HEK293 (cell line): Measurements from ENCODE around the gene CLCN3.

Experiments
- CTCF ChIA-PET: fragments of 350-600 bp; formaldehyde crosslinking; extraction: SDS; loops from one replicate; lab custom pipeline; 2021; ENCODE audit warnings: antibody characterized with exemption; lab: Yijun Ruan, JAX
- POLR2A ChIA-PET: fragments of 300-600 bp; formaldehyde crosslinking; extraction: SDS; loops from one replicate; lab custom pipeline; 2020; ENCODE audit warnings: antibody characterized with exemption, inconsistent platforms; lab: Yijun Ruan, JAX
- H3K27ac ChIP-seq: fragments of 200-500 bp; sonication (Bioruptor generic); 2 replicates; pipeline ENCODE4 v1.5.1; 2014; ENCODE audit warnings: low read depth, low read length, control low read depth, inconsistent platforms; ENCODE audit errors: extremely low read depth
- H3K36me3 ChIP-seq, 2 experiments: fragments of 200-500 bp in 1 of 2; sonication (Bioruptor generic) in 1 of 2; 1 replicate in 1 of 2; 2 replicates in 1 of 2; pipeline ENCODE4 v1.5.1; 2014 to 2017; ENCODE audit warnings: inconsistent platforms in 2 of 2, low read length in 2 of 2; ENCODE audit not compliant: control insufficient read depth in 2 of 2, insufficient read depth in 1 of 2
- H3K4me1 ChIP-seq: fragments of 200-500 bp; sonication (Bioruptor generic); 2 replicates; pipeline ENCODE4 v1.5.1; 2014; ENCODE audit warnings: mild to moderate bottlenecking, low read length, inconsistent platforms; ENCODE audit not compliant: control insufficient read depth, insufficient read depth
- H3K4me3 ChIP-seq: 2 replicates; pipeline ENCODE4 v1.5.1; 2011; ENCODE audit warnings: low read depth, mild to moderate bottlenecking, control low read depth, low read length, moderate library complexity
- H3K9me3 ChIP-seq: fragments of 200-500 bp; sonication (Bioruptor generic); 2 replicates; pipeline ENCODE4 v1.5.1; 2014; ENCODE audit warnings: low read depth, low read length, inconsistent platforms; ENCODE audit not compliant: control insufficient read depth, insufficient read depth
- GLIS1 ChIP-seq: fragments of 450-650 bp; formaldehyde crosslinking; IDR thresholded peaks from 2 replicates; pipeline ENCODE4 v1.5.1; 2016; ENCODE audit warnings: missing biosample characterization, missing genetic modification characterization
- GLIS2 ChIP-seq: fragments of 450-650 bp; formaldehyde crosslinking; IDR thresholded peaks from 2 replicates; pipeline ENCODE4 v1.5.1; 2016; ENCODE audit warnings: missing biosample characterization, missing genetic modification characterization
- KLF1 ChIP-seq: fragments of 450-650 bp; formaldehyde crosslinking; IDR thresholded peaks from 2 replicates; pipeline ENCODE4 v1.5.1; 2016; ENCODE audit warnings: missing biosample characterization, missing genetic modification characterization
- SP2 ChIP-seq: fragments of 450-650 bp; formaldehyde crosslinking; IDR thresholded peaks from 2 replicates; pipeline ENCODE4 v1.5.1; 2016; ENCODE audit warnings: missing biosample characterization, missing genetic modification characterization
- SP3 ChIP-seq: fragments of 450-650 bp; formaldehyde crosslinking; IDR thresholded peaks from 2 replicates; pipeline ENCODE4 v1.5.1; 2016; ENCODE audit warnings: missing biosample characterization, missing genetic modification characterization
- ZBTB17 ChIP-seq: fragments of 450-650 bp; formaldehyde crosslinking; IDR thresholded peaks from 2 replicates; pipeline ENCODE4 v1.5.1; 2016; ENCODE audit warnings: missing biosample characterization, missing genetic modification characterization
- ZBTB7A ChIP-seq: fragments of 450-650 bp; formaldehyde crosslinking; IDR thresholded peaks from 2 replicates; pipeline ENCODE4 v1.5.1; 2016; ENCODE audit warnings: low read depth, missing biosample characterization, missing genetic modification characterization
- ZIC2 ChIP-seq: fragments of 450-650 bp; formaldehyde crosslinking; IDR thresholded peaks from 2 replicates; pipeline ENCODE4 v1.5.1; 2016; ENCODE audit warnings: missing biosample characterization, missing genetic modification characterization
- ZNF274 ChIP-seq, 2 experiments: fragments of 200-500 bp in 1 of 2; fragments of 450-650 bp in 1 of 2; sonication (Bioruptor generic) in 1 of 2; formaldehyde crosslinking in 1 of 2; IDR thresholded peaks; 2 replicates each; pipeline versions ENCODE4 v1.5.1 to v1.6.1; 2014 to 2016; ENCODE audit warnings: borderline replicate concordance in 1 of 2, inconsistent platforms in 1 of 2, low read length in 1 of 2, missing biosample characterization in 1 of 2, missing genetic modification characterization in 1 of 2
- ZNF341 ChIP-seq: fragments of 450-650 bp; formaldehyde crosslinking; IDR thresholded peaks from 2 replicates; pipeline ENCODE4; 2016; ENCODE audit warnings: low read depth, missing biosample characterization, missing genetic modification characterization
- ZNF394 ChIP-seq: fragments of 450-650 bp; formaldehyde crosslinking; IDR thresholded peaks from 2 replicates; pipeline ENCODE4 v1.5.1; 2016; ENCODE audit warnings: missing biosample characterization, missing genetic modification characterization, mild to moderate bottlenecking, moderate library complexity, borderline replicate concordance
- ZNF473 ChIP-seq: fragments of 450-650 bp; formaldehyde crosslinking; IDR thresholded peaks from 2 replicates; pipeline ENCODE4 v1.5.1; 2017; ENCODE audit warnings: missing biosample characterization, missing genetic modification characterization
- ZNF561 ChIP-seq: fragments of 450-650 bp; IDR thresholded peaks from 2 replicates; pipeline ENCODE4 v1.5.1; 2018; ENCODE audit warnings: missing biosample characterization, missing genetic modification characterization, borderline replicate concordance
- ZNF585B ChIP-seq: fragments of 450-650 bp; formaldehyde crosslinking; IDR thresholded peaks from 2 replicates; pipeline ENCODE4 v1.5.1; 2016; ENCODE audit warnings: missing biosample characterization, missing genetic modification characterization
- ZNF624 ChIP-seq: fragments of 450-650 bp; formaldehyde crosslinking; IDR thresholded peaks from 2 replicates; pipeline ENCODE4 v1.5.1; 2017; ENCODE audit warnings: missing biosample characterization, missing genetic modification characterization
- ZNF629 ChIP-seq: fragments of 450-650 bp; formaldehyde crosslinking; IDR thresholded peaks from 2 replicates; pipeline ENCODE4 v1.5.1; 2017; ENCODE audit warnings: missing biosample characterization, missing genetic modification characterization
- ZSCAN30 ChIP-seq: fragments of 450-650 bp; IDR thresholded peaks from 2 replicates; pipeline ENCODE4 v1.5.1; 2018; ENCODE audit warnings: missing biosample characterization, mild to moderate bottlenecking, missing genetic modification characterization, moderate library complexity
- TF ChIP-seq, protein P1 (sequence below): fragments of 450-650 bp; formaldehyde crosslinking; IDR thresholded peaks from 2 replicates; pipeline ENCODE4 v1.5.1; 2016; ENCODE audit warnings: missing biosample characterization, missing genetic modification characterization
- TF ChIP-seq, protein P2 (sequence below): fragments of 450-650 bp; formaldehyde crosslinking; IDR thresholded peaks from 2 replicates; pipeline ENCODE4 v1.5.1; 2016; ENCODE audit warnings: missing biosample characterization, missing genetic modification characterization
- TF ChIP-seq, protein P3 (sequence below): fragments of 450-650 bp; formaldehyde crosslinking; IDR thresholded peaks from 2 replicates; pipeline ENCODE4 v1.5.1; 2017; ENCODE audit warnings: missing biosample characterization, missing genetic modification characterization
- TF ChIP-seq, protein P4 (sequence below): fragments of 450-650 bp; formaldehyde crosslinking; IDR thresholded peaks from 2 replicates; pipeline ENCODE4 v1.5.1; 2017; ENCODE audit warnings: missing biosample characterization, missing genetic modification characterization
- TF ChIP-seq, protein P5 (sequence below): fragments of 450-650 bp; formaldehyde crosslinking; IDR thresholded peaks from 2 replicates; pipeline ENCODE4 v1.5.1; 2016; ENCODE audit warnings: missing biosample characterization, missing genetic modification characterization
- TF ChIP-seq, protein P6 (sequence below): fragments of 450-650 bp; formaldehyde crosslinking; IDR thresholded peaks from 2 replicates; pipeline ENCODE4 v1.5.1; 2017; ENCODE audit warnings: missing biosample characterization, missing genetic modification characterization

Gene CLCN3

DNA sequence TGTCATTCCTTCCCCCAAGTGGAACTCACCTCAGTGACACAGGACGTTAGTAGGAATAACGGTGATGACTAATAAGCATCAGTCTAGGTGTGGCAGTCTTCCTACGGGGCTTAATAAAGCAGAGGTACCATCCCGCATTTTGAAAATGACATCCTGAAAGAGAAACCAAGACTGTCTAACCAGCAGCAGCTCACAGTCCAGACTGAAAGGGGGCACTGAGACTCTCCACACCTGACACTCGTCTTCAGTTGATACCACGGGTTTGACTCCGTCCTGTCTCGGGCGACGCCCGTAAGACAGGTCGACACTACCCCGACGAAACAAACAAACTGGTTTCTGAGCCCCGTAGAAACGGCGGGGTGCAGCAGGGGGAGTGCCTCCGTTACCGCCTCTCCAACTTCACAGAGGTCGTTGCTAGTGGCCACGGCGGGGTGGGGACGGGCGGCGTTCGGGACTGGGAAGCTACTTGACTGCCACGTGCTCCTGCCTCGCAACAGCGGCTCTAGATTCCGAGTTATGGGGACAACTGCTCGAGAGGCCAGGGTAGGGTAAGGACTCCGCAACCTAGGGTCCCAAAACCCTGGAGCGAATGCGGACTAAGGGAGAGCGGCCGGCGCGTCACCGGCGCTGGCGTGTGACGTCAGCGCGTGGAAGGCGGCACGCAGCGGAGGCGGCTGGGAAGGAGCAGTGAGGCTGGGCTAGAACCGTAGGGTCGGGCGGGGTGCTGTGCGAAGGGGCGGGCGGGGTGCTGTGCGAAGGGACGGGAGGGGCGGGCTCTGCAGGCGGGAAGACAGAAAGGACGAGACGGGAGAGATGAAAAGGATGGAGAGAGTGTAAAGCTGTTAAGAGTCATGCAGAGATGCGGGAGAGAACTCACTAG, 8.1 kb upstream of the CLCN3 start, which contains the start of gene NEK1:
Gene NEK1, minus strand, starts transcription at position 593 of the 880 bp plus-strand sequence. CDS start 9,953 bp downstream, outside the sequence.
- Histone ChIP-seq H3K9me3 (no peaks in the 10 kb centered on the region), H3K4me3 (peak within 1 kb of the TSS; percentile 97), H3K36me3 (no peaks in the 10 kb centered on the region), H3K27ac (peak within 1 kb of the TSS; percentile 75), H3K4me1 (no peaks in the 10 kb centered on the region)
- CTCF ChIA-PET: interaction anchor here (0.6 to 1.8 kb wide), 14 partner anchors 13 to 436 kb away, joined by 3 to 14 read pairs (median 4); no protein-coding TSS in a partner anchor
- POLR2A ChIA-PET: interaction anchor here (0.6 to 1.5 kb wide), 5 partner anchors 9 to 415 kb away, joined by 3 to 8 read pairs (median 4); partner anchors contain the start of gene HPF1
- no peak for TF ChIP-seq ZNF585B
- TF ChIP-seq, protein P1, sequence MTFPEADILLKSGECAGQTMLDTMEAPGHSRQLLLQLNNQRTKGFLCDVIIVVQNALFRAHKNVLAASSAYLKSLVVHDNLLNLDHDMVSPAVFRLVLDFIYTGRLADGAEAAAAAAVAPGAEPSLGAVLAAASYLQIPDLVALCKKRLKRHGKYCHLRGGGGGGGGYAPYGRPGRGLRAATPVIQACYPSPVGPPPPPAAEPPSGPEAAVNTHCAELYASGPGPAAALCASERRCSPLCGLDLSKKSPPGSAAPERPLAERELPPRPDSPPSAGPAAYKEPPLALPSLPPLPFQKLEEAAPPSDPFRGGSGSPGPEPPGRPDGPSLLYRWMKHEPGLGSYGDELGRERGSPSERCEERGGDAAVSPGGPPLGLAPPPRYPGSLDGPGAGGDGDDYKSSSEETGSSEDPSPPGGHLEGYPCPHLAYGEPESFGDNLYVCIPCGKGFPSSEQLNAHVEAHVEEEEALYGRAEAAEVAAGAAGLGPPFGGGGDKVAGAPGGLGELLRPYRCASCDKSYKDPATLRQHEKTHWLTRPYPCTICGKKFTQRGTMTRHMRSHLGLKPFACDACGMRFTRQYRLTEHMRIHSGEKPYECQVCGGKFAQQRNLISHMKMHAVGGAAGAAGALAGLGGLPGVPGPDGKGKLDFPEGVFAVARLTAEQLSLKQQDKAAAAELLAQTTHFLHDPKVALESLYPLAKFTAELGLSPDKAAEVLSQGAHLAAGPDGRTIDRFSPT: no peak
- TF ChIP-seq, protein P2, sequence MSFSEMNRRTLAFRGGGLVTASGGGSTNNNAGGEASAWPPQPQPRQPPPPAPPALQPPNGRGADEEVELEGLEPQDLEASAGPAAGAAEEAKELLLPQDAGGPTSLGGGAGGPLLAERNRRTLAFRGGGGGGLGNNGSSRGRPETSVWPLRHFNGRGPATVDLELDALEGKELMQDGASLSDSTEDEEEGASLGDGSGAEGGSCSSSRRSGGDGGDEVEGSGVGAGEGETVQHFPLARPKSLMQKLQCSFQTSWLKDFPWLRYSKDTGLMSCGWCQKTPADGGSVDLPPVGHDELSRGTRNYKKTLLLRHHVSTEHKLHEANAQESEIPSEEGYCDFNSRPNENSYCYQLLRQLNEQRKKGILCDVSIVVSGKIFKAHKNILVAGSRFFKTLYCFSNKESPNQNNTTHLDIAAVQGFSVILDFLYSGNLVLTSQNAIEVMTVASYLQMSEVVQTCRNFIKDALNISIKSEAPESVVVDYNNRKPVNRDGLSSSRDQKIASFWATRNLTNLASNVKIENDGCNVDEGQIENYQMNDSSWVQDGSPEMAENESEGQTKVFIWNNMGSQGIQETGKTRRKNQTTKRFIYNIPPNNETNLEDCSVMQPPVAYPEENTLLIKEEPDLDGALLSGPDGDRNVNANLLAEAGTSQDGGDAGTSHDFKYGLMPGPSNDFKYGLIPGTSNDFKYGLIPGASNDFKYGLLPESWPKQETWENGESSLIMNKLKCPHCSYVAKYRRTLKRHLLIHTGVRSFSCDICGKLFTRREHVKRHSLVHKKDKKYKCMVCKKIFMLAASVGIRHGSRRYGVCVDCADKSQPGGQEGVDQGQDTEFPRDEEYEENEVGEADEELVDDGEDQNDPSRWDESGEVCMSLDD: peak; percentile 55; the same call in 1 of the 2 replicates
- TF ChIP-seq ZNF473 (tag by site-specific recombination): no peak
- TF ChIP-seq ZBTB17 (tag by site-specific recombination): peak; percentile 23
- peak; percentile 22; the same call in 1 of the 2 replicates for TF ChIP-seq ZIC2 (tag by site-specific recombination)
- TF ChIP-seq SP3 (tag by site-specific recombination): peak; percentile 44
- TF ChIP-seq, protein P3, sequence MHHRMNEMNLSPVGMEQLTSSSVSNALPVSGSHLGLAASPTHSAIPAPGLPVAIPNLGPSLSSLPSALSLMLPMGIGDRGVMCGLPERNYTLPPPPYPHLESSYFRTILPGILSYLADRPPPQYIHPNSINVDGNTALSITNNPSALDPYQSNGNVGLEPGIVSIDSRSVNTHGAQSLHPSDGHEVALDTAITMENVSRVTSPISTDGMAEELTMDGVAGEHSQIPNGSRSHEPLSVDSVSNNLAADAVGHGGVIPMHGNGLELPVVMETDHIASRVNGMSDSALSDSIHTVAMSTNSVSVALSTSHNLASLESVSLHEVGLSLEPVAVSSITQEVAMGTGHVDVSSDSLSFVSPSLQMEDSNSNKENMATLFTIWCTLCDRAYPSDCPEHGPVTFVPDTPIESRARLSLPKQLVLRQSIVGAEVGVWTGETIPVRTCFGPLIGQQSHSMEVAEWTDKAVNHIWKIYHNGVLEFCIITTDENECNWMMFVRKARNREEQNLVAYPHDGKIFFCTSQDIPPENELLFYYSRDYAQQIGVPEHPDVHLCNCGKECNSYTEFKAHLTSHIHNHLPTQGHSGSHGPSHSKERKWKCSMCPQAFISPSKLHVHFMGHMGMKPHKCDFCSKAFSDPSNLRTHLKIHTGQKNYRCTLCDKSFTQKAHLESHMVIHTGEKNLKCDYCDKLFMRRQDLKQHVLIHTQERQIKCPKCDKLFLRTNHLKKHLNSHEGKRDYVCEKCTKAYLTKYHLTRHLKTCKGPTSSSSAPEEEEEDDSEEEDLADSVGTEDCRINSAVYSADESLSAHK (tag by site-specific recombination): peak; percentile 71
- TF ChIP-seq SP2 (tag by site-specific recombination): peak; percentile 87
- TF ChIP-seq, protein P4, sequence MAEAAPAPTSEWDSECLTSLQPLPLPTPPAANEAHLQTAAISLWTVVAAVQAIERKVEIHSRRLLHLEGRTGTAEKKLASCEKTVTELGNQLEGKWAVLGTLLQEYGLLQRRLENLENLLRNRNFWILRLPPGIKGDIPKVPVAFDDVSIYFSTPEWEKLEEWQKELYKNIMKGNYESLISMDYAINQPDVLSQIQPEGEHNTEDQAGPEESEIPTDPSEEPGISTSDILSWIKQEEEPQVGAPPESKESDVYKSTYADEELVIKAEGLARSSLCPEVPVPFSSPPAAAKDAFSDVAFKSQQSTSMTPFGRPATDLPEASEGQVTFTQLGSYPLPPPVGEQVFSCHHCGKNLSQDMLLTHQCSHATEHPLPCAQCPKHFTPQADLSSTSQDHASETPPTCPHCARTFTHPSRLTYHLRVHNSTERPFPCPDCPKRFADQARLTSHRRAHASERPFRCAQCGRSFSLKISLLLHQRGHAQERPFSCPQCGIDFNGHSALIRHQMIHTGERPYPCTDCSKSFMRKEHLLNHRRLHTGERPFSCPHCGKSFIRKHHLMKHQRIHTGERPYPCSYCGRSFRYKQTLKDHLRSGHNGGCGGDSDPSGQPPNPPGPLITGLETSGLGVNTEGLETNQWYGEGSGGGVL (tag by site-specific recombination): 0 out of 2 replicates have a peak, but pooled peaks have one; percentile 20
- TF ChIP-seq ZNF394 (tag by site-specific recombination): no peak
- TF ChIP-seq GLIS2 (tag by site-specific recombination): 0 out of 2 replicates have a peak, but pooled peaks have one; percentile 13
- peak; percentile 96 for TF ChIP-seq ZNF629 (tag by site-specific recombination)
- TF ChIP-seq, protein P5, sequence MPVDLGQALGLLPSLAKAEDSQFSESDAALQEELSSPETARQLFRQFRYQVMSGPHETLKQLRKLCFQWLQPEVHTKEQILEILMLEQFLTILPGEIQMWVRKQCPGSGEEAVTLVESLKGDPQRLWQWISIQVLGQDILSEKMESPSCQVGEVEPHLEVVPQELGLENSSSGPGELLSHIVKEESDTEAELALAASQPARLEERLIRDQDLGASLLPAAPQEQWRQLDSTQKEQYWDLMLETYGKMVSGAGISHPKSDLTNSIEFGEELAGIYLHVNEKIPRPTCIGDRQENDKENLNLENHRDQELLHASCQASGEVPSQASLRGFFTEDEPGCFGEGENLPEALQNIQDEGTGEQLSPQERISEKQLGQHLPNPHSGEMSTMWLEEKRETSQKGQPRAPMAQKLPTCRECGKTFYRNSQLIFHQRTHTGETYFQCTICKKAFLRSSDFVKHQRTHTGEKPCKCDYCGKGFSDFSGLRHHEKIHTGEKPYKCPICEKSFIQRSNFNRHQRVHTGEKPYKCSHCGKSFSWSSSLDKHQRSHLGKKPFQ (tag by site-specific recombination): no peak
- peak; percentile 65 for TF ChIP-seq ZNF341 (tag by site-specific recombination)
- TF ChIP-seq KLF1: no peak
- TF ChIP-seq, protein P6, sequence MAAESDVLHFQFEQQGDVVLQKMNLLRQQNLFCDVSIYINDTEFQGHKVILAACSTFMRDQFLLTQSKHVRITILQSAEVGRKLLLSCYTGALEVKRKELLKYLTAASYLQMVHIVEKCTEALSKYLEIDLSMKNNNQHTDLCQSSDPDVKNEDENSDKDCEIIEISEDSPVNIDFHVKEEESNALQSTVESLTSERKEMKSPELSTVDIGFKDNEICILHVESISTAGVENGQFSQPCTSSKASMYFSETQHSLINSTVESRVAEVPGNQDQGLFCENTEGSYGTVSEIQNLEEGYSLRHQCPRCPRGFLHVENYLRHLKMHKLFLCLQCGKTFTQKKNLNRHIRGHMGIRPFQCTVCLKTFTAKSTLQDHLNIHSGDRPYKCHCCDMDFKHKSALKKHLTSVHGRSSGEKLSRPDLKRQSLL: peak; percentile 87
- no peak for TF ChIP-seq ZNF274 (IDR thresholded peaks at IDR 0.05; ENCODE audit: low read length)
- TF ChIP-seq ZNF274 (tag by site-specific recombination; IDR thresholded peaks at IDR 0.05; ENCODE audit: borderline replicate concordance): no peak
- 0 out of 2 replicates have a peak, but pooled peaks have one; percentile 44 for TF ChIP-seq ZBTB7A (tag by site-specific recombination)
- TF ChIP-seq ZSCAN30 (tag by site-specific recombination): no peak
- peak; percentile 16; the same call in 1 of the 2 replicates for TF ChIP-seq GLIS1 (tag by site-specific recombination)
- TF ChIP-seq ZNF624 (tag by site-specific recombination): no peak
- 0 out of 2 replicates have a peak, but pooled peaks have one; percentile 15 for TF ChIP-seq ZNF561 (tag by site-specific recombination)
